HG03439 (cell line): ENCODE measurements around the gene CABP4.

Experiments
- ATAC-seq: cut with Tn5 transposase; IDR thresholded peaks from one replicate; pipeline ENCODE4 v1.9.1; 2021; ENCODE audit warnings: mild to moderate bottlenecking, moderate library complexity; ENCODE audit not compliant: unreplicated experiment

Gene CABP4

GRCh38 chr11:67494371-67495233, 39.4 kb downstream of the CABP4 start:
- ATAC-seq: no peak

- no peak for ATAC-seq
Observed at GRCh38 chr11:67495234-67496005, 40.3 kb downstream of the CABP4 start.

- ATAC-seq: no peak
Observed at GRCh38 chr11:67496113-67496512, 41.0 kb downstream of the CABP4 start.

- ATAC-seq: no peak
Observed at GRCh38 chr11:67497656-67498291, 42.6 kb downstream of the CABP4 start.

- no peak for ATAC-seq
Observed at GRCh38 chr11:67498544-67498972, 43.4 kb downstream of the CABP4 start.

- ATAC-seq: no peak
Observed at GRCh38 chr11:67499808-67500483, 44.8 kb downstream of the CABP4 start.

- ATAC-seq: no peak
Observed at GRCh38 chr11:67500484-67500821, 45.3 kb downstream of the CABP4 start.

- ATAC-seq: no peak
Observed at GRCh38 chr11:67500831-67501715, 45.9 kb downstream of the CABP4 start.

GRCh38 chr11:67501854-67502253, 46.7 kb downstream of the CABP4 start:
- ATAC-seq: no peak

GRCh38 chr11:67502328-67502979, 47.3 kb downstream of the CABP4 start:
- no peak for ATAC-seq

- no peak for ATAC-seq
Observed at GRCh38 chr11:67503119-67504004, 48.2 kb downstream of the CABP4 start.

GRCh38 chr11:67504005-67504949, 49.1 kb downstream of the CABP4 start:
- ATAC-seq: no peak

- no peak for ATAC-seq
Observed at GRCh38 chr11:67504950-67505581, 49.9 kb downstream of the CABP4 start, which contains the start of gene PITPNM1. Gene PITPNM1, minus strand, starts transcription at chr11:67505363. Its CDS starts 1,183 bp downstream, at chr11:67504180.

GRCh38 chr11:67505605-67506396, 50.6 kb downstream of the CABP4 start:
- no peak for ATAC-seq

GRCh38 chr11:67506426-67507051, 51.4 kb downstream of the CABP4 start:
- ATAC-seq: no peak
